Stimulated activated CD4-positive, alpha-beta T cell treated with anti-CD3 and anti-CD28 coated beads, Interleukin-12 subunit alpha, Interleukin-12 subunit beta, amount 100 ng/mL, for 24 hours (primary cell): ENCODE results near the gene TBC1D26.
"Not testable (repeated sequence)": the region's sequence is repeated elsewhere in the genome, so short reads cannot be mapped to it uniquely, and the experiment has no call there.

Experiments
- DNase-seq, 2 experiments: peaks; one replicate each; pipeline ENCODE4 v3.0.0-alpha.2; 2020; ENCODE audit warnings: low read depth in 2 of 2

Gene TBC1D26

DNA sequence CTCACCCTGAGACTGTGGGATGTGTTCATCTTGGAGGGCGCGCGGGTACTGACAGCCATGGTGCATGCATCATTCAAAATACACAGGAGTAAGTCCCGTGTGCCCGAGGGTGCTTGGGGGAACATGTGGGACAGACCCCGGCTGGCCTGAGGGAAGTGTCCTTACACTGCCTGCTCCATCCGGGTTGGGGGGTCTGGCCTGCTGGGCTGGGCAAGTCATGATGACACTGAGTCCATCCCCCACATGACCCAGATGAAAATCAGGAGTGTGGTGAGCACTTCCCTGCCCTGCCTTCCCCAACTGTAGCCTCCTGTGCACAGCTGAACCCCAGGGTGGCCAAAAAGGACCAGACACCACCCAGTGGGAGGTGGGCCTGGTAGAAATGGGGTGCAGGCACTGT, 10.8 kb downstream of the TBC1D26 start:
- no peak for DNase-seq

DNA sequence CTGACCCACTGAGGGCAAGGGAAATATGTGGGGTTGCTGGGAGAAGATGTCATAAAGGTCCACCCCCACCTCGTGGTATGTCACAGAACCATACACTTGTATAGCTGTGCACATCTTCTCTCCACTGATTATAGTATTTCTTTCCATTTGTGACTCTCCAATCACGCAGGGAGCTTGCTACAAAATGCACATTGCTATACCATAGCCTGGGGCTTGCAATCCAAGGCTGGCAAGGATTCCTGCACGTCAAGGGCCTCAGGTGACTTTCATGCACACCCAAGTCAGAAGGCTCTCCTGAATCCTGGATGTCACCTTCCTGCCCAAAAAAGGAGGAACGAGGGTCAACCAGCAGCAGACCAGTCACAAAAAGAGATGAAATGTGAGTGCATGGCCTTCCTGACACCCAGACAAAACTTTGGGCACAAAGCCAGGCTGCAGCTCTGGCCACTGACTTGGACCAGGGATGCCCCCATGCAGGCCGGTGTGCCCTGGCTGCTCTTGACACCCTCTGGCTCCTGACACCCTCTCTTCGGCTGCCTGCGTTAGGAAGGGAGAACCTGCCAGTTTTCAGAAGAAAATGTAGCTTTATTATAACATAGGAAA, 12.1 kb downstream of the TBC1D26 start:
- DNase-seq, result no peak

DNA sequence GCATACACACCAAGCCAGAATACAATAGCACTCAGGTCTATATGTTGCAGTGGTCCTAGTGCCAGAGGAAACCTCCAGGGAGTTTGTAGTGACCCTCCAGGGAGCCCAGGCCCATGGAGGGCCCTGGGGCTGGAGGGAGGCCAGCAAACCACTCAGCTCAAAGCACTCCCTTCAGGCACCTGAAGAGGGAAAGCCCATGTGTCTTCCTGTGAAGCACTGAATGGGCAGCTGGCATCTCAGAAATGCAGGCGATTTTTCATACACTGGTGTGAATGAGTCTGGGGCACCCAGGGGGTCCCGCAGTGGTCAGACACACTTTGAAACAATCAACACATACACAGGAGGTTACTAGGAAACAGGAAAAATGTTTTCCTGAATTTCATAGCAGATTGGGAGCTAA, 12.8 kb downstream of the TBC1D26 start:
- DNase-seq, result no peak

DNA sequence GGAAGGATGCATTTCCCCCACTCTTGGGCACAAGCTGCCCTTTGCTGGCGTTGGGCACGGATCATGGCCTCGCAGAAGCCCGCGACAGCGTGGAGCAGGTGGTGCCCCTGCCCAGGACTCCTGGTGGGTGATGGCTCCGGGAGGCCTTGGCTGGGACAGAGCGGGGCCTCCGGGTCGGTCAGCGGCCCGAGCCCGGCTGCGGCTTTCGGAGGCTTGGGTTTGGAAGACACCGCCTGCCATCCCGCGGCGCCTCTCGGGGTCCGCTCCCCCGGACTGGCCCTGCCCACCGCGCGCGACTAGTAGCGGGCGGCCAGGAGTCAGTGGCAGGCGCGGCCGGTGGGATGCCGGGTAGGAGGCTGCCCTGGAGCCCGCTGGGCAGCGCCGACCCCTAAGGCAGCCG, 17.3 kb downstream of the TBC1D26 start:
- not testable (repeated sequence) for DNase-seq

DNA sequence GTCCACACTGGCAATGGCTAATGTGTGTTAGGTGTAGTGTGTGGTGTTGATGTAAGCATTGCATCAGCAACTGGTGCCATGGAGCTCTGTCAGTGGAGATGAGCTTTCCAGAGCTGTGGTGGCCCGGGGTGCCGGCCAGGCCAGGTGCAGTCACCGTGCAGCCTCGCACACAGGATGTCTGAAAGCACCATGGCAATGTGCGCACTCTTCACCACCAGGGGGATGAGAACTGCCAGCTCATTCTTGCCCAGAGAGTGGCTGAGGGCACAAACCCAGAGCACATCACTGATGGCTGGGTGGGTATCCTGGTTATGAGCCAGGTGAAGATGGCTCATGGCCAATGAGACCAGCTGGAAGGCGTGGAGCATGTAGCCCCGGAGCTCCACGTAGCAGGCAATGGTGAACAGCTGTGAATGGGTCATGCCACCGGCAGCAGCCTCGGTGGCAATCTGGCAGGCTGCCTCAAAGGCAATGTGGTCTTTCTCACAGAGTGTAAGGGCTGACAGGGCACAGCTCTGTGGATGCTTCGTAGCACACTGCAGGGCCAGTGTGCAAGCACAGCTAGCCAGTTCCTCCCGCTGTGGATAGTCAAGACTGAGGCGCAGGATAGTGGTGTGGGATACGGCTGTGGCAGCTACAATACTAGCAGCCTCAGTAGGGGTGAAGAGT, 36.9 kb downstream of the TBC1D26 start:
- not testable (repeated sequence) for DNase-seq

DNA sequence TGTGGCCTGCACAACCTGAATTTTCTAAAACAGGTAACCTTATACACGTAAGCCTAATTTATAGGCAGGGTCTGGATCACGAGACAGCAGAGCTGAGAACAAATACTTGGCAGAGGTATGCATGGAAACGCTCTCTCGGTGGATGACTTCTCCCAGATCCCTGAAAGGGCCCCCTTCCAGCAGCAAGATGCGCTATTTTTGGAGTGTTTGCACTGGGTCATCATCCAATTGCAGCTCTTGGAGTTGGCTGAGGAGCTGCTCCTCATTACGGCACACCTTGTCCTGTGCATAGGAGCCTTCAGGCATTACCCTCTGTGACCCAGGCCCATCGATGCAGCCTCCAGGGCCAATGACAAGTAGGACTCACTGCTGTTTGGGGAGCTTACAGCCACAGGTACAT, 38.6 kb downstream of the TBC1D26 start:
- DNase-seq, result not testable (repeated sequence)

DNA sequence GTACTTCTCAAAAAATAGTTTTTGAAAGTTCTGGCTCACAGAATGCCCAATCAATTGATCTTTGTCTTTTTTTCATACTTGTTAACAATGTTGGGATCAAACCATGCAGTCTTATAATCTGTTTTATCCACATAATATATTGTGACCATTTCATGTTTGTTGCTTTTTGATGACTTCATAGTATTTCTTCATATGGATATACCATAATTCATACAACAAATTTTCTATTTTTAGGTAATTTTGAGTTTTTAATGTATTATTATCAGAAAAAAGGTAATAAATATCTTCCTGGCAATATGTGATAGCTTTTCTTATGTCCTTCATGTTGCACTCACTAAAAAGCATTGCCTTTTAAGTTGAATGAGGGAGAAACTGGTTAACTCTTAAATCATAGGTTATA, 44.8 kb downstream of the TBC1D26 start:
- no peak for DNase-seq

DNA sequence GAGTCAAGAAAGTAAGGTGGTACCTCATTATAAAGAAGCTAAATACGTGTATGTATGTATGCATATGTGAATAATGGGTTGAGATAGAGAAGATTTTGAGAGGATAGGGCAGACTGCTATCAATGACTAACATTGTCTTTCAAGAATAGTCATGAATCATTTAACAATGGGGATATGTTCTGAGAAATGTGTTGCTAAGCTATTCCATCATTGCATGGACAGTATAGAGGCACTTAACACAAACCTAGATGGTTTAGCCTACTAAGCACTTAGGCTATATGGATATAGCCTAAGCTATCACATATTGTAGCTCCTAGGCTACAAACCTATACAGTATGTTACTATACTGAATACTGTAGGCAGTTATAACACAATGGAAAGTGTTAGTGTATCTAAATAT, 45.2 kb downstream of the TBC1D26 start:
- no peak for DNase-seq

DNA sequence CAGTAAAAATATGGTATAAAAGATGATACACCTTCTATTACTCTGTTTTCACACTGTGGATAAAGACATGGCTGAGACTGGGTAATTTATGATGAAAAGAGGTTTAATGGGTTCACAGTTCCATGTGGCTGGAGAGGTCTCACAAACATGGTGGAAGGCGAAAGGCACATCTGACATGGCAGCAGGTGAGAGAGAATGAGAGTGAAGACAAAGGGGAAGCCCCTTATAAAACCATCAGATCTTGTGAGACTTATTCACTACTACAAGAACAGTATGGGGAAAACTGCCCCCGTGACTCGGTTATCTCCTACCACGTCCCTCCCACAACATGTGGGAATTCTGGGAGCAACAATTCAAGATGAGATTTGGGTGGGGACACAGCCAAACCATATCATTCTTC, 45.6 kb downstream of the TBC1D26 start:
- no peak for DNase-seq

DNA sequence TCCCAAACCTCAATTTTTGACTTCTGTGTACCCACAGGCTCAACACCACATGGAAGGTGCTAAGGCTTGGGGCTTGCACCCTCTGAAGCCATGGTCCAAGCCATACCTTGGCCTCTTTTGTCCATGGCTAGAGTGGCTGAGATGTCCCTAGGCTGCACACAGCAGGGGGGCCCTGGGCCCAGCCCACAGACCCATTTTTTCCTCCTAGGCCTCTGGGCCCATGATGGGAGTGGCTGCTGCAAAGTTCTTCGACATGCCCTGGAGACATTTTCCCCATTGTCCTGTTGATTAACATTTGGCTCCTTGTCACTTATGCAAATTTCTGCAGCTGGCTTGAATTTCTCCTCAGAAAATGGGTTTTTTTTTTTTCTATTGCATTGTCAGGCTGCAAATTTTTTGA, 47.0 kb downstream of the TBC1D26 start:
- no peak for DNase-seq

DNA sequence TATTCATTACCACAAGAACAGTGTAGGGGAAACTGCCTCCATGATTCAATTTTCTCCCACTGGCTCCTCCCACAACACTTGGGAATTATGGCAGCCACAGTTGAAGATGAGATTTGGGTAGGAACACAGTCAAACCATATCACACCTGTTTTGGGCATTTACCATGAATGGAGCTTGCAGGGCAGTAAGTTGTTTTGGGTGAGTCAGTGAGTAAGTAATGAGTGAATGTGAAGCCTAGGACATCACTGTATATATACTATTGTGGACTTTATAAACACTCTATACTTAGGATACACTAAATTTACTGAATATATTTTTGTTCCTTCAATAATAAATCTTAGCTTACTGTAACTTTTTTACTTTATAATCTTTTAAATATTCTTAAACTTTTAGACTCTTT, 48.1 kb downstream of the TBC1D26 start:
- no peak for DNase-seq

DNA sequence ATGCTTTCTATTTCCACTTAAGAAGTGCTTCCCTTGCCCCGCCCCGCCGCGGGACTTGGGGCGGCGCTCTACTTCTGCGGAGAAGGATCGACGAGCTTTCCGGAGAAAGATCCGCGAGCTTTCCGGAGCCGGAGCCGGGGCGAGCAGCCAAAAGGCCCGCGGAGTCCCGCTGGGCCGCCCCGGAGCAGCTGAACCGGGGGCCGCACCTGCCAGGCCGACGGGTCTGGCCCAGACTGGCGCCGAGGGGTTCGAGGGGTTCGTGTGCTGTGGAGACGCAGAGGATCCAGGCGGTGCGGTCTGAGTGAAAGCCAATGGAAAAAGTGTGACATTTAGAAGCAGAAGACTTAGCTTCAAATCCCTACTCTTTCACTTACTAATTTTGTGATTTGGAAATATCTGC, 50.8 kb downstream of the TBC1D26 start:
- peak in 1 of 2 experiments; percentile 17 for DNase-seq

DNA sequence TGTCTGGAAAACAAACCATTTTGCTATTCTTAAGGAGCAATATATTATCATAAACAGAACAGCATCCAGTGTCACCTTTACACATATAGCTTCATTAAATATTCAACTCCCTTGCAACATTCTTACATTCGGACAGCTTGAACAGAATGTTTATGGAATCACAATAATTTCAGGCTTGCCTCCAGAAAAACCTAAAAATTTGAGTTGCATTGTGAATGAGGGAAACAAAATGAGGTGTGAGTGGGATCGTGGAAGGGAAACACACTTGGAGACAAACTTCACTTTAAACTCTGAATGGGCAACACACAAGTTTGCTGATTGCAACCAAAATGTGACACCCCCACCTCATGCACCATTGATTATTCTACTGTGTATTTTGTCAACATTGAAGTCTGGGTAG, 51.4 kb downstream of the TBC1D26 start:
- DNase-seq, result no peak

DNA sequence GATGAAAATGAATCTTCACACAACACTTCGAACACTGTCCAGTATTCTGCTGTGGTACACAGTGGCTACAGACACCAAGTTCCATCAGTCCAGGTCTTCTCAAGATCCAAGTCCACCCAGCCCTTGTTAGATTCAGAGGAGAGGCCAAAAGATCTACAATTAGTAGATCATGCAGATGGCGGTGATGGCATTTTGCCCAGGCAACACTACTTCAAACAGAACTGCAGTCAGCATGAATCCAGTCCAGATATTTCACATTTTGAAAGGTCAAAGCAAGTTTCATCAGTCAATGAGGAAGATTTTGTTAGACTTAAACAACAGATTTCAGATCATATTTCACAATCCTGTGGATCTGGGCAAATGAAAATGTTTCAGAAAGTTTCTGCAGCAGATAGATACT, 52.3 kb downstream of the TBC1D26 start:
- not testable (repeated sequence) for DNase-seq

DNA sequence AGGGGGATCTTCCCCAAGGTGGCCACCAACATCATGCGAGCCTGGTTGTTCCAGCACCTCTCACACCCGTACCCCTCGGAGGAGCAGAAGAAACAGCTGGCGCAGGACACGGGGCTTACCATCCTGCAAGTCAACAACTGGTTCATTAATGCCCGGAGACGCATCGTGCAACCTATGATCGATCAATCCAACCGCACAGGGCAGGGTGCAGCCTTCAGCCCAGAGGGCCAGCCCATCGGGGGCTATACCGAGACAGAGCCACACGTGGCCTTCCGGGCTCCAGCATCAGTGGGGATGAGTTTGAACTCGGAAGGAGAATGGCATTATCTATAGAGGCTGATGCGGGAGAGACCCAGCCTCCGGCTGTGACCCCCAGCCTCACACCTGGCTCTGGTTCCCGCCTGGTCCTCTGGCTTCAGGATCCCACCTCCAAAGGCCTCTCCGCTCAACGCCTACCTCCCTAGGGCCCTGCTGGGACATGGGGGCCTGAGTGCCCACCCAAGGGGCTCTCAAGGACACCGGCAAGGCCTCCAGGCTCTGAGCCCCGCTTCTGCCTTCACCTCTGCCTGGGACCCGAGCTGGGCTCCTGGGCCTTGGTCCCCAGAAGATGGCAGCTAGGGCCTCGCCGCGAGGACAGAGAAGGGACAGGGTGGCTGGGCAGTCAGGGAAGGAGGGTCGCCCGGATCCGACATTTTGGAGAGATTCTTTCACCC, 55.4 kb downstream of the TBC1D26 start:
- DNase-seq, result not testable (repeated sequence)

DNA sequence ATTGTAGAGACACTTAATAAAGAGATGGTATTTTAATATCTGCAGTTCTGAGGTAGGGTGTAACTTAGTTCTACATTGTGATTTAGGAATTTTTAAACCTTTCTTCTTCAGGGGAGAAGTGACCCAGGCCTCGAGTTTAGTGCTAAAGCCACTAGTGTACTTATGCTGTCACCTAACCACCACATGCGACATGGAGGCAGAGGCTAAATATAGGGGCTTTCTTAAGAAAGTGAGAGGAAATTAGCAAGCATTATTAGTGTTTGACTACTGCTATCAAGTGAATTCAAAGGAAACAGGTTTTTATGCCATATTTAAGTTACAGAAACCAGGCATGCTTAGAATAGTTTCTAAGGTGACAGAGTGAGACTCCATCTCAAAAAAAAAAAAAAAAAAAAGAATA, 56.3 kb downstream of the TBC1D26 start:
- DNase-seq, result not testable (repeated sequence)
